DMS153 treated with DMSO at 0.1 percent for 48 hours (cell line): ENCODE measurements around the gene METAP1D.

ENCODE experiments used
- DNase-seq: peaks from one replicate; lab custom pipeline; 2025; ENCODE audit not compliant: unreplicated experiment; lab: John Stamatoyannopoulos, UW

Gene METAP1D

DNA sequence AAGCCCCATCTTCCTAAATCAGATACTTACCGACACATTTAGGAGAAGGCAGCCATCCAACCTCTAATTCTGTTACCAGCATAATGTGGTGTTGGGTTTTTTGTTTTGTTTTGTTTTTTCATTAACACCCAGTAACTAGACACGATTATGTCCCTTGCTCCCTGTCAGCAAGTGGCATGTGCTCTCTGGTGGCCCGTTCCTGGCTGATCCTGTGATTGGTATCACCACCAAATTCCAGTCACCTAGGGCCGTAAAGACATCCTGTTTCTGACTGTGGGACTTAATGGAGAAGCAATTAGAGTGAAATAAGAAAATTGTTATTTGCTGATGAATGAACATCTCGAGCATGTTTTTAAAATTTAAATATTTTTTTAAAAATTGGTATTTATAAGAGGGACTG, 79.7 kb downstream of the METAP1D start:
- no peak for DNase-seq

DNA sequence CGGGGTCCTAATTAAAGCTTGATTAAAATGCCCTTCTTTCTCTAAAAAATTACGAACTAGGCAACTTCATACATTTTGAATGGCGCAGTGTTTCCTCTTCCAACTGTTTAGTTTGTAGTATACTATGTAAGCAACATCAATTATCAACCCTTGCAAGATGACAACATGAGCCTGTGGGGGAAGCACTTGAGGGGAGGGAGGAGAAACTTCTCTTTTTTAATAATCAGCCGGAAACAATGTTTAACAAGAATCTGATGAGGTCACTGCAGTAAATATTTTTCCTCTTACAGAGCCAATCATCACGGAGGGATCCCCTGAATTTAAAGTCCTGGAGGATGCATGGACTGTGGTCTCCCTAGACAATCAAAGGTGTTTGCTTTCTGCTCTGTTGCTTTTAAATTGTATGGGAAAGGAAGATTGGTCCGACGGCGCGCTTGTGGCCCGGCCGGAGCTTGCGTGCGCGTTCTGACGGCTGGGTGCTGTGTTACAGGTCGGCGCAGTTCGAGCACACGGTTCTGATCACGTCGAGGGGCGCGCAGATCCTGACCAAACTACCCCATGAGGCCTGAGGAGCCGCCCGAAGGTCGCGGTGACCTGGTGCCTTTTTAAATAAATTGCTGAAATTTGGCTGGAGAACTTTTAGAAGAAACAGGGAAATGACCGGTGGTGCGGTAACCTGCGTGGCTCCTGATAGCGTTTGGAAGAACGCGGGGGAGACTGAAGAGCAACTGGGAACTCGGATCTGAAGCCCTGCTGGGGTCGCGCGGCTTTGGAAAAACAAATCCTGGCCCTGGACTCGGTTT, 80.3 kb downstream of the METAP1D start:
- no peak for DNase-seq

DNA sequence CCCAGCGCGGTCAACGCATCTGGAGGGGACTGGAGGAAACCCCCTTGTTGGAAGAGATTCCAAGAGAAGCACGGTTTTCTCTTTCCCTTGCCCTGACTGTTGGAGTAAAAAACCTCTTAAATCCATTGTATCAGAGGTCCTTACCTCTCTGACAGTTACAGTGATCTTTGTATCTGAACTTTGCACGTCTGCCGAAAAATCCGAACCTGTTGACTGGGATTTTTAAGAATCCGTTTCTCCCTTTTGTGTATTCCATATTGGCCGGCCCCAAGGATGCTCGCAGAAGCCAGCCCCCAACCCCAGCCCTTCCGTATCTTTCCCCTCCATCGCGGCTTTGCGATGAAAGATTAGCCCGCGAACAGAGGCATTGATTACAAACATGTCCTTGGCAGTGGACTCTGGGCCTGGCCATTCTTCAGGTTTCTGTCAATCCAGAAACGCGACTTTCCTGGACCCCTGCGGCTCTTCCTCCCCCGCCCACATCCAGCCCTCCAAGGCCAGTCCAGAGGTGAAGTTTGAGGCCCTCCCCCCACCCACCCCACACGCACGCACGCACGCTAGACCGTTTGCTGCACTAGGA, 81.0 kb downstream of the METAP1D start:
- no peak for DNase-seq

DNA sequence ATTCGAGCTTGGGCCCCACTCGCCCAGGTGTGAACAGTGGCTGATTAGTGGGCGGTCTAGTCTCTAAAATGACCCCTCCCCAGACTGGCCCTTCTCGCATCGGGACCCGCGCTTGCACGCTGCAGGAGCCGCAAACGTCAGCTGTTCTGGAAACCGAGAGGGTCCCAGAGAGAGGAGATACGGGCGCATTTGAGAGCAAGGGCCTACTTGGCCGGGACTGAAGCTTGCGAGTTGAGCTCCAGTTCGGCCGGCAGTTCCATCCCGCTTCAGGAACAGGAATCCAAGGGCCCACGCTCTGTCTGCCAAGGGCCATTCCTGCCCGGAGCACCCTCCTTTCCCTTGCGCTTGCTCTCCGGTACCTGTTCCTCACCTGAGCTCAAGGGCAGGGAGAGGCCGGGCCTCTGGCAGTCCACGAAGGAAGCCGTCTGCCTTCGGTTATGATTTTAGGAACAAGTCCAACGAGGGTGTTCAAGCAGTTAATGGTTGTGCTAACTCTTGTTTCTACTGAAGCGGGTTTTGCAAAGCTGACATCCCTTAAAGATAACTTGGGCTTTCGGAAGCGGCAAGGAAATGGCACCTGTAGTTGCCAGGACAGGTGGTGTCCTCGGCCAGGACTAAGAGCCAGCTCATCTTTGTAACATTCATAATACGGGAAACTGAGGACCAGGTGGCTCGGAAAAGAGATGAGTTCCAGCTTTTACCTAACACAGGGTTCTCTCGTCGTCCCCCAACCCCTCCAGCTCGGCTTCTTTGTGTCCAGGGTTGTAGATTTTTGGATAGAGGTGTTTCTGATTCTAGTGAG, 81.7 kb downstream of the METAP1D start:
- DNase-seq = no peak

DNA sequence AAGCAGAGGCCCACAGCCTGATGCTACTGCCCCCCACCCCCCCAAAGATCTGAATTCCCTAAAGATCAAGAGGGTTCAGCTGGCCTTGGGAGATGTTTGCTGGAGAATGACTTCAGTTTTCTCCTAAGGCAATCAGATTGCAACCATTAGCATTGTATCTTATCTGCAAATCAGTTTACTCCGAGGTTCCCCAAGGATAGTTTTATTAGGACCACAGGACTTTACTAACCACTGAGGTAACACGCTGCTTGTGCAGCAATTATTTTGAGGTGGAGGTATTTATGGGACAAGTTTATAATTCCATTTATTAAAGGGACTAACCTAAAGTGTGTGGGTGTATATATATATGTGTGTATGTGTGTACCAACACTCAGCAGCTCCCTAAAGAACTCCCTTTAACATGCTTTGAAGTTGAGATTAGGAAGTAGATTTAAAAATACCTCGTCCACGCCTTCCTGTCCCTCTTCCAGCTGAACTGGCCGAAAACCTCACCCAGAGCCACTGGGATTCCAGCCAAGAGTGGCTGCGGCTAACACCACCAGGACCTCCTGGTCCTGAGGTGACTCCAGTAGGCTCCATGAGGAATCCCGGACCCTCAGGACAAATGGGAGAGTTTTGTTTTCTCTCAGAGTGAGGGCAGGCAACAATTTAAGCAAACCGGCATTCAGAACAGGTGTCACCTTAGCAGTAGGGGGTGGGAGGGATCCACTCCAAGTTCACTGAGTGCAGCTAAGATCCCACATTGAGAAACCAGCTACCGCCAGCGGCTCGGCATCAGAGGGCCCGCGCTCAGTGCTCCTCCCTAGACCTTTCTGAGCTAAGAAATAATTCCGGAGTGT, 82.6 kb downstream of the METAP1D start:
- no peak for DNase-seq

DNA sequence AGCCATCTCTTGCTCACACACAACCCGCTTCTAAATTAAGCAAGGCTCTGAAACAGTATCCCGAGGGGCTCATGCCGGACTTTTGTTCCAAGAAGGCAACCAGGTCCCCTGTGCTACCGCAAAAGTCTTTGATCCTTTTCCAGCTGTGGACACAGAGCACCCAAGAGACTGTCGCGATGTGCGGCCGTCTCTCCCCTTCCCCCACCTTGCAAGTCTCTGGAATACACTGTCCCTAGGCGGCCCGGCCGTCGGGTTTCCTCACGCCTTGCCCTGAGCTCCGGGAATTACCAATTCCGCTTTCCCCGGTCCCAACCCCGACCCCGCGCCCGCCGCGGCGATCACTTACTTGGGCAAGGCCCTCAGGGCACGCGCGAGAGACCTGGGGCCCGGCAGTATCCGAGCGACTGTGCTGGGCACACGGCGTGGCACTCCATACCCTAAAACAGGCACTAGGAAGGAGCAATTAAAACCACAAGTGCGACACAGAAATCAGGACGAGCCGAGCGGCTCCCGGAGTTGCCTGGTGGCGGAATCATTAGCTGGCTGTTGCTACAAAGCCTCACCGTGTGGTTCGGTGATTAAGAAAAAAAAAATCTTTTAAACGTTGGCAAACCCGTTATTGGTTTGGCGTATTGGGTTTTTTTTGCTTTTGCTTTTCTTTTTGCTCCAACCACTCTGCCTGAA, 83.3 kb downstream of the METAP1D start:
- DNase-seq = no peak

DNA sequence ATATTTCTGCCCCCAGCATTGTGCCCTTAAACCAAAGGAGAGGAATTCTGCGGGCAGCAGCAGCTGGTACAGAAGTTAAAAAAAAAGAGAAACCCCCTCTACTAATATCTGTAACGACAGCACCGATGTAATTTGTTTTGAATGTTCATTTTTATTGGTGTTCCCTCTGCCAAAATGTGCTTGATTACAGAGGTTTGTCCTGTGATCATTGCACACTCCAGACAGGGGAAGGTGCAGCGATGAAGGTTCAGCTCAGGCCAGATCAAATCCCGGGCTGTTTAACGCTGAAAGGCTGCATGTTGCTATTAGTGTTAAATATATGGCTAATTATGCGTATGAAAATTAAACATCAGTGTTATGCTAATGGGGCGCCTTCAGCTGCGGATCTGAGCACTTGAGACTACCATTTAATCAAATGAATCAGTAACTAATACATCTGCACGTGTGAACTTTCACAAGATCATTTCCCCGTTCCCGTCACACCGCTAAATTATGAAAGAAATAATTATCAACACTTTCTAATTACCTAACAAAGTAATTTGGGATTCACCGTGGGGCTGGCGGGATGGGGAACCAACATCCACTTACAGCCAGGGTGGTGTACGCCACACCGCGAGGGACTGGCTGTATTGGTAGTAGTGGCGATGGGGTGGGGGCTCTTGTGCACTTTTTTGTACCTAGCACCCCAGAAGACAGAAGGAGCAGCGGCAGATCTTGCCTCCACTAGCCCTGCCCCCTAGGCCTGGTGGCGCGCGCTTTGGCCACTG, 84.1 kb downstream of the METAP1D start:
- no peak for DNase-seq

DNA sequence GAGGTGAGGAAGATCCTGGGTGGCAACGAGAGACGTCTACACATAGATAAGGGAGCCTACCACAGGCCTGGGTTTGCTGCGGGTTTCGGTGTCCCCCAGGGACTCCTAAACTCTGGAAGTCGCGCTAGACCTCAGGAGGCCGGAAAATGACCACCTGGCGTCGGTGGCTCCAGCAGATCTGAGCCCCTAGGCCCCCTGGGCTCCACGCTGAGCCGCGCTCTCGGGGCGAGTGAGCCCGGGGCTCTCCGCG, 84.6 kb downstream of the METAP1D start:
- no peak for DNase-seq

DNA sequence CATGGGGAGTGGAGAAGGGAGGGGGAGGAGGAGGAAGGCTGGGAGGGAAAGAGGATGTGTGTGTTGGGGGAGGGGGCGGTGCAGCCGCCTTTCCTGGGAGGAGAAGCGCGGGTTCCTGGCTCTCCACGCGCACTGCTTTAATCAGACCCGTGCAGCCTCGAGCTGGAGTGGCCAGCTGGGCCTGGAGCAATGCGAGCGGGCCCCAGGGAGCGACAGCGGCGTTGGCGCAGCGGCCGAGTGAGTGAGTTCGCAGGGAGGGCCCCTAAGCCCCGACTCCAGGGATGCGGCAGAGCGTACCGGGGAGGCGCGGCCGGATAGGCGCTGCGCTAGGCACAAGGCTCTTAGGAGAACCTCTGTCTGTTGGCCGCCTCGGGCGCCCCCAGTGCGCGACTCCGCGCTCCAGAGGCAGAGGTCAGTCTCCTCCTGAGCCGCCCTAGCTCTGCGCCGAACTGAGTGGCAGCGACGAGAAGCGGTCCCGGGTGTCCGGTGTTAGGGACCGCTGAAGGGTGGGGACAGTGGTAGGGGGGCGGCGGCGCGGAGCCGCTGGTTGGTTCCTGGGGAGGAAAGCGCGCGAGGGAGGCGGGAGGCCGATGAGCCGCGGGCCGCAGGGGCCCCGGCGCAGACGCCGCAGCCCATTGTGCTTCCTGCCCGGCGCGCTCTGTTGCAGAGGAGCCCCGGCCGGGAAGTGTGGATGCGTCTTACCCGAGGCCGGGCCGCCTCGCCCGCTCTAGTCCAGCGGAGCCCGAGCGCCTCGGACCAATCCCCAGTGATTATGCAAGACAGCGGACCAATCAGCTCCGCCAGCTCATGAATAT, 85.1 kb downstream of the METAP1D start:
- DNase-seq = peak; percentile 91

DNA sequence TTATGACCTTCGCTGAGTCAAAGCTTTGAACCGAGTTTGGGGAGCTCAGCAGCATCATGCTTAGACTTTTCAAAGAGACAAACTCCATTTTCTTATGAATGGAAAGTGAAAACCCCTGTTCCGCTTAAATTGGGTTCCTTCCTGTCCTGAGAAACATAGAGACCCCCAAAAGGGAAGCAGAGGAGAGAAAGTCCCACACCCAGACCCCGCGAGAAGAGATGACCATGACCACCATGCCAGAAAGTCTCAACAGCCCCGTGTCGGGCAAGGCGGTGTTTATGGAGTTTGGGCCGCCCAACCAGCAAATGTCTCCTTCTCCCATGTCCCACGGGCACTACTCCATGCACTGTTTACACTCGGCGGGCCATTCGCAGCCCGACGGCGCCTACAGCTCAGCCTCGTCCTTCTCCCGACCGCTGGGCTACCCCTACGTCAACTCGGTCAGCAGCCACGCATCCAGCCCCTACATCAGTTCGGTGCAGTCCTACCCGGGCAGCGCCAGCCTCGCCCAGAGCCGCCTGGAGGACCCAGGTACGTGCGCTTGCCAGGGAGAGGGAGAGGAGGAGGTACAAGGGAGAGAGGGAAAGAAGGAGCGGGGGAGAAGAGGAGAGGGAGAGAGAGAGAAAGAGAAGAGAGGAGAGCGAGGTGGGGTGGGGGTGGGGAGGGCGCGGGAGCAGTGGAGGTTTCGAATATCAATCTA, 85.9 kb downstream of the METAP1D start, which contains the start of gene DLX1:
Gene DLX1 (plus strand): TSS at position 48 of the 700 bp plus-strand sequence. CDS start 171 bp downstream, at position 219.
- DNase-seq = no peak

DNA sequence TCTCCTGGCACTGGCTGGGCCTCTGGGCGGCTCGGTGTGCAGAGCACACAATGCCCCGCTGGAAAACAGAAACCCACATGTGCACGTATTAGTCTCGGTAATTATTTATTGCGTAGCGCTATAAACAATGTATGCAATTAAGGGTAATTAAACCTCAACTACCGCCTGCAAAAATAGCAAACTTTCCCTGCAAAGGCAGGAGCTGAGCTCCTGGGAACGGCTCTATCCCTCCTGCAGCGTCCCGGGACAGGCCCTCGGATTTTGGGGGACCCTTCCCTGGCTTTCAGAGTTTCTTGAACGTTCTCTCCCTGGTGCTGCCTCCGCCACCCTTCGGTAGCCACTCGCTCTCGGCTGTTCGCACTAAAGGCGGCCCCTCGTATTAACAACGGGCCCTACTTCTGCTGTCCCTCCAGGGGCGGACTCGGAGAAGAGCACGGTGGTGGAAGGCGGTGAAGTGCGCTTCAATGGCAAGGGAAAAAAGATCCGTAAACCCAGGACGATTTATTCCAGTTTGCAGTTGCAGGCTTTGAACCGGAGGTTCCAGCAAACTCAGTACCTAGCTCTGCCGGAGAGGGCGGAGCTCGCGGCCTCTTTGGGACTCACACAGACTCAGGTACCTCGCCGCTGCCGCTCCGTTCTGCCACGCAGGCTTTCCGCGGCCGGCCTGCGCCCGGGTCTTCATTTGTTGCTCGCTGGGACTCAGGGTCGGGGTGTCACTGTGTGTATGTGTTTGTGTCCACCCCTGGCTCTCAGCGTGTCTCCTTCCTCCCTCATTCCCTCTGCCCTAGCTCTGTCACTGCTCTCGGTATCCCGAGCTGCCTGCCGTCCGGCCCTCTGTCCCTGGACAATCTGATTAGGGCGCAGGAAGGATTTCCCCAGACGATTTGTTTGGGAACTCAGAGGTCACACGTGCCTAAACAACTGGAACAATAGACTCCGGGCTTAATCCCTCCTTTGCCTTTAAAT, 86.8 kb downstream of the METAP1D start:
- DNase-seq = no peak

DNA sequence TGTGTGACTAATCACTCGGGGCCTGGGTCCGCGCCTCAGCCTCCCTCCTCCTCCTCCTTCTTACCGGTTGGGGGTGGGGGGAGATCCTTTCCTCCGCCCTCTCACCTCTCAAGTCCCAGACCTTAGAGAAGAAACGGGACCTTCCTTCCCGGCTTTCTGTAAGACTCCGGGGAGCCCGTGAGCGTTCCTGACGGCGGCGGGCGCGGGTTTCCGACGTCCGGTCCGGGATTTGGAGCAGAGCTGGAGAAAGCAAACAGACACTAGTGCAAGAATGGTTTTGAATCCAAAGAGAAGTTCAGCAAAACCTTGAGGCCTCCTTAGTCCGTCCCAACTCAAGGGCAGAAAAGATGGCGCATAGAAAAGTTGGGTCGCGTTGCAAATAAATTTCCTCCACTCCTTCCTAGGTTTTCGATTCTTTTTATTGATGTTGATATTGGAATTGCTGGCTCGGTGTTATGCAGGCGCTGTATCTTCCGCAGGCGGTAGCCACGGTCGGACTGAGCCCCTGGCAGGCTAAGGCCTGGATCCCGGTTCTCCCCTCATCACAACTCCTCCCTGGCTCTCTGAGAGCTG, 87.5 kb downstream of the METAP1D start:
- DNase-seq = no peak

DNA sequence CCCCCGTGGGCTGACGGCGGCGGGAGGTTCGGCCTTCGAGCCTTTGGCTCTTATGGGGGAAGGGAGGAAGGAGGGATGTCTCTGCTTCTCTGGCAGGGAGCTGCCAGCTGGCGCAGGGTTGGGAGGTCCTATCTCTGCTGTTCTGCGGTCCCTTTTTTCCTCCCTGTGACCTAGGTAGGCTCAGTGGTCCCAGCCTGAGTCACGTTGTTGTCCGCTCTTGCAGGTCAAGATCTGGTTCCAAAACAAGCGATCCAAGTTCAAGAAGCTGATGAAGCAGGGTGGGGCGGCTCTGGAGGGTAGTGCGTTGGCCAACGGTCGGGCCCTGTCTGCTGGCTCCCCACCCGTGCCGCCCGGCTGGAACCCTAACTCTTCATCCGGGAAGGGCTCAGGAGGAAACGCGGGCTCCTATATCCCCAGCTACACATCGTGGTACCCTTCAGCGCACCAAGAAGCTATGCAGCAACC, 88.1 kb downstream of the METAP1D start:
- DNase-seq = no peak

DNA sequence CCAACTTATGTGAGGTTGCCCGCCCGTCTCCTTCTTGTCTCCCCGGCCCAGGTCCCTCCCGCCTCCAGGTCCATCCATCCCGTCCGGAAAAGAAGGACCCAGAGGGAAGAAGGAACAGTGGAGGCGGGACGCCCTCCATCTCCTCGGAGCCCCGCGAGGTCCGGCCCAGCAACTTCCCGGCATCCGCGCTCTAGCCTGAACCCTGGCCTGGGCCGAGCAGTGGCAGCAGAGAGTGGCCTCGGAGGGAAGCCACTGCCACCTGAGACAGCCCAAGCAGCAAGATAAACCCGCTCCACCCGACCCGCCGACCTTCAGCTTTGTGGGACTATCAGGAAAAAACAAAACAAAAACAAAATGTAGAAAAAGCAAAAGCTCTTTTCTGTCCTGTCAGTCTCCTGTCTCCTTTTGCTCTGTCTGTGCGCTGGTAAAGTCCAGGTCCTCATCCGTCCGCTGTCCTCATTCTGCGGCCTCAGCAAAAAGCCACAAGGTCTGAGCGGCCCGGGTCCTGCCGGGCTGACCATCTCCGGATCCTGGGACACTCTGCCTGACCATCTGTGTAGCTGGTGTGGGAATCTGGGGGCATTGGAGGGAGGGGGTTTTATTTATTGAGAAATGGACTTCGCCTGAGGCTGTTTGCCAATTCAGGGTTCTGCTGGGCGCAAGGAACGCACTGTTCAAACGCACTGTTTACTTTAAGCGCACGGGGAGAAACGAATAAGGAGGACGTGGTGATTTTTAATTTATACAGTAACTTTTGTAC, 88.7 kb downstream of the METAP1D start:
- DNase-seq = no peak

DNA sequence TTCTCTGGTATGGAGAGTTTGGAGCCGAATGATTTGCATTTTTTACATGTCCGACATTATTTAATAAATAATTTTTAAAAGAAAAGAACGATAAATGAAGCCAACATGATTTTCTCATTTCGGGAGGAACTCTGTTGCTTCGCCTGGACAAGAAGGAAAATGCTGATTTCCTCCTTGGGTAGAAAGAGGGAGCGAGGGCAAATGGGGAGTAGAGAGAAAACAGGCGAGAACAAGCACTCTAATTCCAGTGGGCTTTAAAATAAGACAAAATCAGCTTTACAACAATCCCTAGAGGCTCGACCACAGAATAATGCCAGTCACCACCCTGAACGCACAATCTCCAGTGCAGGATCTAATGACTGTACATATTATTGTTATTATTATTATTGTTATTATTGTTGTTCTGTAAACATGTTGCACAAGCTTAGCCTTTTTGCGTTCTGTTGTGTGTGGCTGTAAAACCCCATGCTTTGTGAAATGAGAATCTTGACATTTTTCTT, 89.3 kb downstream of the METAP1D start:
- DNase-seq = no peak

DNA sequence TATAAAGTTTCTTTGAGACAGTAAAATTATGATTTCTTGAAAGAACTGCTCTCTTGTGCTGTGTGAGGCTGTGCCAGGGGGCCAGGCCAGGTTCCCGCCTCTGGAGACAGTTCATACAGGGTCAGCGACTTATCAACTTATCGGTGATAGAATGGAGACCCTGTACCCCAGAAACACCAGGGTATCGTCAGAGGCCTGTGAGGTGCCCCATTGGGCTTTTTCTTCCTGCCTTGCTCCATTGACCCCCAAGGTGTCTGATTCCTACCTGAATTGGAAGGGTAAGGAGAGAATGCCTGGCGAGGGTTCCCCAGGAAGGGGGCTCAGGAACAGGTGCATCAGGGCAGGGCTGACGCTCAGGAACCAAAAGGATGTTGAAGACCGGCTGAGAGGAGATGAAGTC, 89.9 kb downstream of the METAP1D start:
- no peak for DNase-seq
